NT2/D1 (cell line): ENCODE measurements around the gene RAPGEF4.

ENCODE experiments used
- SUZ12 ChIP-seq: IDR thresholded peaks from 2 replicates; pipeline ENCODE4 v1.6.1; 2011; ENCODE audit not compliant: insufficient read length, insufficient read depth; ENCODE audit errors: extremely low read depth
- YY1 ChIP-seq: IDR thresholded peaks from 2 replicates; pipeline ENCODE4 v1.6.1; 2011; ENCODE audit not compliant: insufficient read length, insufficient read depth

- TF ChIP-seq YY1, result no peak
- TF ChIP-seq SUZ12, result no peak
Measured at GRCh38 chr2:173008786-173009185, 273.1 kb downstream of the RAPGEF4 start.
